ELR (cell line): ENCODE results near the gene CCDC192.
"Not testable (repeated sequence)": the region's sequence is repeated elsewhere in the genome, so short reads cannot be mapped to it uniquely, and the experiment has no call there.

Source experiments
- DNase-seq: peaks from one replicate; pipeline ENCODE4 v3.0.0-alpha.2; 2015; ENCODE audit warnings: low read depth

Gene CCDC192

GRCh38 chr5:127846884-127847283 lies 143.7 kb downstream of the CCDC192 start:
- no peak for DNase-seq

- not testable (repeated sequence) for DNase-seq
These were observed 144.4 kb downstream of the CCDC192 start for GRCh38 chr5:127847641-127848040.

GRCh38 chr5:127848098-127848497 lies 144.9 kb downstream of the CCDC192 start:
- no peak for DNase-seq

GRCh38 chr5:127849408-127849807 lies 146.2 kb downstream of the CCDC192 start:
- DNase-seq: no peak

- DNase-seq: no peak
These were observed 146.7 kb downstream of the CCDC192 start for GRCh38 chr5:127849891-127850290.

- DNase-seq: no peak
These were observed 148.8 kb downstream of the CCDC192 start for GRCh38 chr5:127851964-127852363.

GRCh38 chr5:127854520-127854919 lies 151.3 kb downstream of the CCDC192 start:
- no peak for DNase-seq

GRCh38 chr5:127856292-127856691 lies 153.1 kb downstream of the CCDC192 start:
- DNase-seq: no peak

GRCh38 chr5:127858116-127858784 lies 155.1 kb downstream of the CCDC192 start:
- DNase-seq: no peak

GRCh38 chr5:127860291-127860690 lies 157.1 kb downstream of the CCDC192 start:
- no peak for DNase-seq

- DNase-seq: peak; percentile 43
These were observed 160.0 kb downstream of the CCDC192 start for GRCh38 chr5:127863161-127863560.

GRCh38 chr5:127863610-127864395 lies 160.6 kb downstream of the CCDC192 start:
- DNase-seq: no peak

- DNase-seq: no peak
These were observed 161.3 kb downstream of the CCDC192 start for GRCh38 chr5:127864511-127864910.

GRCh38 chr5:127865273-127865672 lies 162.1 kb downstream of the CCDC192 start:
- no peak for DNase-seq

- DNase-seq: no peak
These were observed 164.0 kb downstream of the CCDC192 start for GRCh38 chr5:127867022-127867783.

- DNase-seq: no peak
These were observed 167.7 kb downstream of the CCDC192 start for GRCh38 chr5:127870914-127871313.

GRCh38 chr5:127871503-127872153 lies 168.4 kb downstream of the CCDC192 start:
- no peak for DNase-seq

- DNase-seq: no peak
These were observed 169.3 kb downstream of the CCDC192 start for GRCh38 chr5:127872494-127872893.

- peak; percentile 66 for DNase-seq
These were observed 172.2 kb downstream of the CCDC192 start for GRCh38 chr5:127875235-127876021.

GRCh38 chr5:127876384-127876783 lies 173.2 kb downstream of the CCDC192 start:
- no peak for DNase-seq

GRCh38 chr5:127878174-127878750 lies 175.1 kb downstream of the CCDC192 start:
- DNase-seq: peak; percentile 67
